Cardiac fibroblast (primary cell): ENCODE measurements around the gene CBFB.
A peak's percentile ranks its signal among the peaks of the same experiment; 100 is the strongest.

Experiments used
- DNase-seq, 2 donors: peaks; one replicate each; pipeline versions ENCODE4 v3.0.0 to v3.0.0-alpha.2; 2010; ENCODE audit warnings: low read depth in 2 of 2
- H3K4me3 ChIP-seq, 2 donors: replicated peaks in 1 of 2; 1 replicate in 1 of 2; 2 replicates in 1 of 2; pipeline ENCODE4 v1.5.1; 2011; ENCODE audit warnings: low read depth in 2 of 2, low read length in 2 of 2, mild to moderate bottlenecking in 2 of 2, moderate library complexity in 1 of 2
- CTCF ChIP-seq: IDR thresholded peaks from one replicate; pipeline ENCODE4 v1.5.1; 2011; ENCODE audit warnings: low read depth, mild to moderate bottlenecking, low read length, inconsistent platforms

The CBFB gene

GRCh38 chr16:67077871-67078270, 48.9 kb downstream of the CBFB start:
- no peak for TF ChIP-seq CTCF
- H3K4me3 ChIP-seq = no peak overlapping the region
- DNase-seq = no peak

DNA sequence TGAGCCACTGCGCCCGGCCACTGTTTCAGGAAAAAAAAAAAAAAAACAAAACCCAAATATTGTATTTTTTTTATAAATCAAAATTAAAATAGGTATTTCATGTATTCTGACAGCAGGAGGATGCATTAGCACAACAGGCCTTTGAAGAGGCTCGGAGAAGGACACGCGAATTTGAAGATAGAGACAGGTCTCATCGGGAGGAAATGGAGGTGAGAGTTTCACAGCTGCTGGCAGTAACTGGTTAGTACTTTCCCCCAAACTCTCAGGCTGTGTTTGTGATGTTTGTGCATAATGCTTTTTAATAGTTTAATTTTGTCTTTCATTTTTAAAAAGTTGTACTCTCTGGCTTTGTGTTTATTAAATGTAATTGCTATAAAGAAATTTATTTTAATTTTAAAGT, 53.2 kb downstream of the CBFB start:
- H3K4me3 ChIP-seq = no peak overlapping the region
- DNase-seq = no peak
- TF ChIP-seq CTCF = no peak

DNA sequence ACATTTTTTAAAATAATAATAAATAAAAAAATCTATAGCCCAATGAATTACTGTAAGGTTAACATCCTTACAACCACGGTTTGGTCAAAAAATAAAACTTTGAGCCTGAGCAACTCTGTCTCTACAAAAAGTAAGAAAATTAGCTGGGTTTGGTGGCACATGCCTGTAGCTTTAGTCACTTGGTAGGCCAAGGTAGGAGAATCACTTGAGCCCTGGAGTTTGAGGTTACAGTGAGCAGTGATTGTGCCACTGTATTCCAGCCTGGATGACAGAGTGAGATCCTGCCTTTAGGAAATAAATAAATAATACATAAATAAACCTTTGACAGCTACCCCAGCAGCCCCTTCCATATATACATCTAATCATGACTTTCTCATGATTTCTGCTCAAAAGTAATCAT, 53.9 kb downstream of the CBFB start:
- H3K4me3 ChIP-seq = no peak overlapping the region
- no peak for TF ChIP-seq CTCF
- DNase-seq = peak in 1 of 2 donors; percentile 5

GRCh38 chr16:67084345-67085028, 55.5 kb downstream of the CBFB start:
- no peak overlapping the region for H3K4me3 ChIP-seq
- TF ChIP-seq CTCF = no peak
- peak; percentile 16 to 49 for DNase-seq

DNA sequence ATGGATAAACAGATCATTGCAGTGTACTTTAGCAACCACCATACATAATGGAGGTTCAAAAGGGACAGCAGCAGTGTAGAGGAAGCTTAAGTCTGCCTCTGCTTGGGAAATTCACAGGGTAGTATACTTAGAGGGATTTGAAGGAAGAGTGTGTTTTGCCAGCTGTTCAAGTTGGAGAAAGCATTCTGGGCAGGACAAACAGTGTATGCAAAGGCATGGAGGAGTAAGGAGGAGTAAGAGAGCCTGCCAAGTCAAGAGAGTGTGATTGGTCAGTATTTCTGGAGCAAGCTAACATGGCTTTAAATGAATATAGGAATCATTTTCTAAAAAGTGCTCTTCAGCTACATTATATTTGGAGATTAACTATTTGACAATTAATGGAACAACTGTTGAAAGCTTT, 57.9 kb downstream of the CBFB start:
- no peak overlapping the region for H3K4me3 ChIP-seq
- DNase-seq = peak; percentile 16 to 67
- TF ChIP-seq CTCF = no peak

DNA sequence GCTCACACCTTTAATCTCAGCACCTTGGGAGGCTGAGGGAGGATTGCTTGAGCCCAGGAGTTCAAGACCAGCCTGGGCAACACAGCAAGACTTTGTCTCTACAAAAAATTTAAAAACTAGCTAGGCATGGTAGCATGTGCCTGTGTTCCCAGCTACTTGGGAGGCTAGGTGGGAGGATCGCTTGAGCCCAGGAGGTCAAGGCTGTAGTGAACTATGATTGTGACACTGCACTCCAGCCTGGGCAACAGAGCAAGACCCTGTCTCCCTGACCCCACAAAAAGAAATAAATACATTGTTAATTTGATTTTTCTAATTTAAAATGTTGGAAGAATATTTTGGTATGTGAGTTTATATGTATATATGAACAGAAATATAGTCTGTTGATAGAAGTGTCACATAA, 58.3 kb downstream of the CBFB start:
- no peak for DNase-seq
- no peak overlapping the region for H3K4me3 ChIP-seq
- TF ChIP-seq CTCF = no peak

- TF ChIP-seq CTCF = no peak
- H3K4me3 ChIP-seq = no peak overlapping the region
- no peak for DNase-seq
Observed at GRCh38 chr16:67087803-67088202, 58.9 kb downstream of the CBFB start.
